NB4 (cell line): ENCODE data around the gene TRIO.

ENCODE experiments used
- MYC ChIP-seq: IDR thresholded peaks from 2 replicates; pipeline ENCODE4 v1.6.1; 2011; ENCODE audit warnings: low read depth, low read length
- TF ChIP-seq, protein P1 (sequence below): IDR thresholded peaks from one replicate; pipeline ENCODE4 v1.5.1; 2012; ENCODE audit warnings: low read depth, low read length

DNA sequence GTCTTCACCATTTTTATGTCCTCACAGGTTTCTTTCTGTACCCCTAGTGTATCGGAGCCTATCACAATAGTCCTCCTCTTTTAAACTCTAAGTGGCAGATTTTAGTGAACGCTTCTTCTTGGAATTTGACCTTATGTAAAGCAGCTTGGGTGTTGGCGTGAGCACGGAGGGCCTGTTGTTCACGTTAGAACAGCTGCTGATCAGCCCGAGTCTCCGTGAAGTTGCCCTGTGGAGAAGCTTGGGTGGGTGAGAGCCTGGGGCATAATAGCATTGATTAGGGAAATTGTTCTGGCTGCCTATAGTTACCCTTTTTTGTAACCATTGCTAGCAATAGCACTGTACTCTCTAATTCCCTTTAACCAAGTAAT is 271.5 kb downstream of the TRIO start:
- TF ChIP-seq, protein P1, sequence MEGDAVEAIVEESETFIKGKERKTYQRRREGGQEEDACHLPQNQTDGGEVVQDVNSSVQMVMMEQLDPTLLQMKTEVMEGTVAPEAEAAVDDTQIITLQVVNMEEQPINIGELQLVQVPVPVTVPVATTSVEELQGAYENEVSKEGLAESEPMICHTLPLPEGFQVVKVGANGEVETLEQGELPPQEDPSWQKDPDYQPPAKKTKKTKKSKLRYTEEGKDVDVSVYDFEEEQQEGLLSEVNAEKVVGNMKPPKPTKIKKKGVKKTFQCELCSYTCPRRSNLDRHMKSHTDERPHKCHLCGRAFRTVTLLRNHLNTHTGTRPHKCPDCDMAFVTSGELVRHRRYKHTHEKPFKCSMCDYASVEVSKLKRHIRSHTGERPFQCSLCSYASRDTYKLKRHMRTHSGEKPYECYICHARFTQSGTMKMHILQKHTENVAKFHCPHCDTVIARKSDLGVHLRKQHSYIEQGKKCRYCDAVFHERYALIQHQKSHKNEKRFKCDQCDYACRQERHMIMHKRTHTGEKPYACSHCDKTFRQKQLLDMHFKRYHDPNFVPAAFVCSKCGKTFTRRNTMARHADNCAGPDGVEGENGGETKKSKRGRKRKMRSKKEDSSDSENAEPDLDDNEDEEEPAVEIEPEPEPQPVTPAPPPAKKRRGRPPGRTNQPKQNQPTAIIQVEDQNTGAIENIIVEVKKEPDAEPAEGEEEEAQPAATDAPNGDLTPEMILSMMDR = no peak
- no peak for TF ChIP-seq MYC
